ENCODE measurements around the gene ATG16L2.

DNA sequence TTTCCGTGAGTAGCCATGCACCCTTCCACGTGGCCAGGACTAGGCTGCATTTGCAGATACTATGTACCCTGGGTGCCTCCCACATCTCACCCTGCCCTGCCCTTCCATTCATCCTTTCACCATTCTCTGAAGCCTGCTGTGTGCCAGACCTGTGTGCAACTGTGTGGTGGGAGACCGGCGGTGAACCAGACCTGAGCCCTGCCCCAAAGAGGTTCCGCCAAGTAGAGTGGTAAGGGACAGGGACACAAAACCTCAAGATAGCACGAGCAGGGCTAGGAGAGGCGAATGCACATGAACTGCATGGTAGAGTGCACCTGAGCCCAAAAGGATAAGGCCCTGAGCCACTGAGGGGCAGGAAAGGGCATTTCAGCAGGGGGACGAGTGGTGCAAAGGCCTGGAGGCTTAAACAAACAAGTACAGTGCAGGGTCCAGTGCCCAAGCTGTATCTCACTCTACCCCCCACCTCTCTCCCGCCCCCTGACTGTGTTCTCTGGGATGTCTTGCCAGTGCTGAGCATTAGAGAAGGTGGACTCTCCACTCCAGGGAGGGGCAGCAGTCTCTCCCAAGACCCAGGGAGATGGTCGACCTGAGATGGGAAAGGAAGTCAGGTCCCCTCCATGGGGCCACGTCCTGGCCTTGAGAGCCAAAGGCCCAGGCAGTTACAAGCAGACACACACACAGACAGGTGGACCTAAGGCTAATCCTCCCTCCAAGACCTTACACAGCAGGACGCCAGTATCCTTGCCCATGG lies 47.9 kb upstream of the ATG16L2 start:
- TF ChIP-seq ATF1 (CRISPR knock-in tag; IDR thresholded peaks at IDR 0.05) (no peak), ATF1 (tag; IDR thresholded peaks at IDR 0.05) (no peak), SMC3 (conservative IDR thresholded peaks at IDR 0.05; ENCODE audit: insufficient read depth, low read depth, low read length) (no peak), CTCF (IDR thresholded peaks at IDR 0.05 in 2 of 3, conservative IDR thresholded peaks at IDR 0.05 in 1 of 3; ENCODE audit: insufficient read depth in 2 of 3, low read depth in 1 of 3, low read length in 3 of 3) (no peak), PTBP1 (IDR thresholded peaks at IDR 0.05; ENCODE audit: low read depth, low read length) (no peak), KDM5B (IDR thresholded peaks at IDR 0.05; ENCODE audit: insufficient replicate concordance, low read depth, low read length) (no peak), CEBPB (tag; IDR thresholded peaks at IDR 0.05) (no peak), NFE2 (IDR thresholded peaks at IDR 0.05; ENCODE audit: low read depth) (no peak), CBX2 (IDR thresholded peaks at IDR 0.05; ENCODE audit: insufficient read depth, low read length, poor library complexity, severe bottlenecking) (no peak), PTTG1 (tag; IDR thresholded peaks at IDR 0.05; ENCODE audit: low read depth) (no peak), TAF1 (IDR thresholded peaks at IDR 0.05; ENCODE audit: control insufficient read depth, extremely low read depth, insufficient read depth, low read length, severe bottlenecking) (no peak)

Measured in K562 (cell line).